ENCODE measurements around the gene SEPTIN10.
"Not testable (repeated sequence)": the region's sequence is repeated elsewhere in the genome, so short reads cannot be mapped to it uniquely, and the experiment has no call there.

Gene SEPTIN10

GRCh38 chr2:109601783-109602182 is 12.0 kb downstream of the SEPTIN10 start:
- no peak for DNase-seq

- DNase-seq: no peak
Measured at GRCh38 chr2:109597283-109597682, 16.5 kb downstream of the SEPTIN10 start.

GRCh38 chr2:109595644-109596043 is 18.1 kb downstream of the SEPTIN10 start:
- DNase-seq: no peak

- no peak for DNase-seq
Measured at GRCh38 chr2:109594246-109594885, 19.4 kb downstream of the SEPTIN10 start.

GRCh38 chr2:109592905-109593304 is 20.9 kb downstream of the SEPTIN10 start:
- DNase-seq: no peak

GRCh38 chr2:109591206-109591605 is 22.6 kb downstream of the SEPTIN10 start:
- no peak for DNase-seq

- DNase-seq: no peak
Measured at GRCh38 chr2:109586687-109587086, 27.1 kb downstream of the SEPTIN10 start.

- no peak for DNase-seq
Measured at GRCh38 chr2:109582928-109583895, 30.6 kb downstream of the SEPTIN10 start.

GRCh38 chr2:109577630-109578029 is 36.1 kb downstream of the SEPTIN10 start:
- not testable (repeated sequence) for DNase-seq

- DNase-seq: no peak
Measured at GRCh38 chr2:109575373-109575772, 38.4 kb downstream of the SEPTIN10 start.

GRCh38 chr2:109563980-109564550 is 49.7 kb downstream of the SEPTIN10 start:
- no peak for DNase-seq

GRCh38 chr2:109563288-109563687 is 50.5 kb downstream of the SEPTIN10 start:
- no peak for DNase-seq

- no peak for DNase-seq
Measured at GRCh38 chr2:109562421-109562820, 51.3 kb downstream of the SEPTIN10 start.

- DNase-seq: no peak
Measured at GRCh38 chr2:109560265-109560664, 53.5 kb downstream of the SEPTIN10 start.

- DNase-seq: no peak
Measured at GRCh38 chr2:109558076-109558882, 55.5 kb downstream of the SEPTIN10 start.

GRCh38 chr2:109557309-109557708 is 56.5 kb downstream of the SEPTIN10 start:
- DNase-seq: no peak

GRCh38 chr2:109555346-109555900 is 58.3 kb downstream of the SEPTIN10 start:
- DNase-seq: no peak

- no peak for DNase-seq
Measured at GRCh38 chr2:109554758-109555157, 59.0 kb downstream of the SEPTIN10 start.

- DNase-seq: no peak
Measured at GRCh38 chr2:109549016-109549590, 64.7 kb downstream of the SEPTIN10 start.

- DNase-seq: no peak
Measured at GRCh38 chr2:109547280-109547679, 66.5 kb downstream of the SEPTIN10 start.

- no peak for DNase-seq
Measured at GRCh38 chr2:109545828-109546713, 67.7 kb downstream of the SEPTIN10 start.
